B cell (primary cell): ENCODE results near the gene YBEY. TPM values are rescaled to one million over a fixed set of nuclear protein-coding genes. Genes with fewer than 3 reads are reported as not detected.
A peak's percentile ranks its signal among the peaks of the same experiment; 100 is the strongest.

Experiments used
- ATAC-seq: fragments of 200-7000 bp; cut with Tn5 transposase; one replicate; pipeline ENCODE4 v1.10.0; 2021; ENCODE audit warnings: low read depth, mild to moderate bottlenecking, moderate number of reproducible peaks, moderate library complexity
- CTCF ChIA-PET: fragments of 350-600 bp; sonication (Branson Sonifier 250); formaldehyde crosslinking; loops from one replicate; lab custom pipeline; 2021; ENCODE audit warnings: antibody characterized with exemption, inconsistent platforms; lab: Charles Lee
- POLR2A ChIA-PET: fragments of 350-600 bp; sonication (Branson Sonifier 250); formaldehyde crosslinking; loops from one replicate; lab custom pipeline; 2021; ENCODE audit warnings: antibody characterized with exemption; lab: Charles Lee
- DNase-seq: peaks from one replicate; pipeline ENCODE4 v3.0.0; 2013
- H2AFZ ChIP-seq: 2 replicates; pipeline ENCODE4 v1.6.1; 2012; ENCODE audit warnings: mild to moderate bottlenecking, low read depth, low read length; ENCODE audit not compliant: insufficient read depth, poor library complexity, severe bottlenecking
- H3K27ac ChIP-seq, 2 donors: 1 replicate in 1 of 2; 2 replicates in 1 of 2; pipeline ENCODE4 v1.5.1; 2012 to 2013; ENCODE audit warnings: low read length in 2 of 2, mild to moderate bottlenecking in 2 of 2, moderate library complexity in 1 of 2
- H3K27me3 ChIP-seq, 4 experiments: fragments of 200-600 bp in 1 of 4; sonication (generic) in 1 of 4; replicated peaks in 1 of 4; 1 replicate in 2 of 4; 2 replicates in 2 of 4; pipeline versions ENCODE4 v1.6.1 to v1.7.0; 2013 to 2016; ENCODE audit warnings: low read length in 3 of 4, mild to moderate bottlenecking in 2 of 4, mixed read lengths in 1 of 4, moderate library complexity in 1 of 4; ENCODE audit not compliant: insufficient read depth in 4 of 4, control insufficient read depth in 3 of 4; ENCODE audit errors: control extremely low read depth in 1 of 4
- H3K36me3 ChIP-seq, 2 experiments: replicated peaks in 1 of 2; 1 replicate in 1 of 2; 2 replicates in 1 of 2; pipeline versions ENCODE4 v1.6.1 to v1.7.1; 2013; ENCODE audit warnings: low read length in 1 of 2; ENCODE audit not compliant: insufficient read depth in 2 of 2, control insufficient read depth in 1 of 2; ENCODE audit errors: control extremely low read depth in 1 of 2, extremely low read depth in 1 of 2
- H3K4me1 ChIP-seq, 2 donors: fragments of 200-600 bp in 1 of 2; sonication (generic) in 1 of 2; 1 replicate in 1 of 2; 2 replicates in 1 of 2; pipeline versions ENCODE4 v1.5.1 to v1.6.1; 2013 to 2017; ENCODE audit warnings: low read length in 2 of 2; ENCODE audit not compliant: control insufficient read depth in 2 of 2, insufficient read depth in 2 of 2
- H3K4me2 ChIP-seq: replicated peaks from 2 replicates; pipeline ENCODE3; 2012; ENCODE audit warnings: mild to moderate bottlenecking, low read depth, low read length; ENCODE audit not compliant: poor library complexity, severe bottlenecking
- H3K4me3 ChIP-seq, 5 experiments: fragments of 200-600 bp in 1 of 5; sonication (generic) in 1 of 5; 1 replicate in 3 of 5; 2 replicates in 2 of 5; pipeline versions ENCODE4 v1.5.1 to v1.7.0; 2011 to 2016; ENCODE audit warnings: low read length in 4 of 5, mild to moderate bottlenecking in 4 of 5, low read depth in 2 of 5, control low read depth in 1 of 5, moderate library complexity in 1 of 5; ENCODE audit not compliant: insufficient read depth in 1 of 5; ENCODE audit errors: control extremely low read depth in 1 of 5, extremely low read depth in 1 of 5
- H3K79me2 ChIP-seq: fragments of 200-600 bp; sonication (generic); one replicate; pipeline ENCODE4 v1.6.0; 2016; ENCODE audit warnings: low read length; ENCODE audit not compliant: control insufficient read depth, insufficient read depth
- H3K9ac ChIP-seq: fragments of 200-600 bp; sonication (generic); 2 replicates; pipeline ENCODE4 v1.6.1; 2017; ENCODE audit warnings: mild to moderate bottlenecking, low read length, moderate library complexity
- H3K9me3 ChIP-seq, 3 donors: one replicate each; pipeline versions ENCODE4 v1.6.1 to v1.7.1; 2013; ENCODE audit warnings: low read length in 2 of 3; ENCODE audit not compliant: control insufficient read depth in 2 of 3, insufficient read depth in 1 of 3; ENCODE audit errors: control extremely low read depth in 1 of 3
- H4K20me1 ChIP-seq: 2 replicates; pipeline ENCODE4 v1.6.0; 2012; ENCODE audit warnings: mild to moderate bottlenecking, low read length; ENCODE audit not compliant: insufficient read depth, control insufficient read depth, poor library complexity, severe bottlenecking
- H3K27ac Mint-ChIP-seq: one replicate; pipeline ENCODE4 v1.8.0; 2021; ENCODE audit warnings: mixed read lengths
- H3K27me3 Mint-ChIP-seq: one replicate; pipeline ENCODE4 v1.8.0; 2021; ENCODE audit warnings: mixed read lengths
- H3K4me1 Mint-ChIP-seq: one replicate; pipeline ENCODE4 v1.8.0; 2021; ENCODE audit warnings: mixed read lengths
- H3K4me3 Mint-ChIP-seq: one replicate; pipeline ENCODE4 v1.8.0; 2021; ENCODE audit warnings: mixed read lengths
- H3K9me3 Mint-ChIP-seq: one replicate; pipeline ENCODE4 v1.8.0; 2022; ENCODE audit warnings: mixed read lengths; ENCODE audit not compliant: insufficient read depth
- EZH2 ChIP-seq: IDR thresholded peaks from 2 replicates; pipeline ENCODE4 v1.6.1; 2012; ENCODE audit warnings: borderline replicate concordance, low read depth, mild to moderate bottlenecking, moderate library complexity, low read length; ENCODE audit not compliant: insufficient read depth, poor library complexity, severe bottlenecking
- WGBS: methylation state at CpG from one replicate; pipeline ENCODE4 v1.1.5; 2013; ENCODE audit warnings: missing lambda C conversion rate; ENCODE audit not compliant: insufficient coverage; 5-methylcytosine and 5-hydroxymethylcytosine counted together
- intact Hi-C: fragments of 100-400 bp; cut with micrococcal nuclease; formaldehyde crosslinking; loops from one replicate; pipeline ENCODE4 v1.10.0; 2022
- polyA plus RNA-seq: library from polyadenylated mRNA; depleted of rRNA; stranded (reverse); fragments of >200 nt; gene quantifications from 2 replicates; pipeline ENCODE4 v1.2.3, GENCODE V29; 2012
- total RNA-seq, 2 donors: library from RNA; stranded (reverse); fragments of 120-200 nt in 1 of 2; gene quantifications; 1 replicate in 1 of 2; 2 replicates in 1 of 2; pipeline versions ENCODE4 v1.2.3 to v1.2.4, GENCODE V29; 2013 to 2022
- TF ChIP-seq, protein P1 (sequence below): fragments of 200-600 bp; IDR thresholded peaks from one replicate; pipeline ENCODE4 v1.8.0; 2022; ENCODE audit warnings: antibody characterized with exemption, mild to moderate bottlenecking

Gene YBEY
- total and polyA plus RNA-seq, 2 donors (not counting 1 experiment from before 2014, with no cell fraction given) = 15.0 to 21.6 TPM

DNA sequence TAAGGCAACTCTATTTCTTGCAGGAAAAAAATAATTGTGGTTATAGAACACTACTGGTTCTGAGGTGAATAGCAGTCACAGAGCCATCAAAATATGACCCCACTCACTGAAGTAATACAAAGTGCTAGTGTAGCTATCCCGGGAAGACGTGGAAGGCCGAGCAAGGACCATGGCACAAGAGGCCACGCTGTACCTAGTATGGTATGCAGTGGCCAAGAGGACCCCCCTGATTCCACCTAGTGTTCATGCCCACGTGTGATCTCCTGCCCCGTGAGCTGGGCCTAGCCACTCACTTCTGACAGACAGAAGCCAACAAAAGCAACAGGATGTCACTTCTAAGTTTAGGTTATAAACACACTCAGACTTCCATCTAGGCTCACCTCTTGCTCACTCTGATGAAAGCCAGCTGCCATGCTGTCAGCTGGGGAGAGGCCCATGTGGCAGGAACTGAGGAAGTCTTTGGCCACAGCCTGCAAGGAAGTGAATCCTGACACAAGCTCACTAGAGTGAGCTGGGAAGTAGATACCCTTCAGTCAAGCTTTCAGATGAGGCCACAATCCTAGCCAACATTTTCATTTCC, 35.9 kb upstream of the YBEY start:
- Histone ChIP-seq H3K36me3 (peaks cover 4 to 84% of the 10 kb centered on the region in 2 experiments), H3K9ac (no peak overlapping the region), H3K4me3 (no peak overlapping the region), H3K27me3 (no peaks in the 10 kb centered on the region), H4K20me1 (peaks cover 9% of the 10 kb centered on the region), H3K4me1 (peaks cover 17 to 25% of the 10 kb centered on the region in 2 donors), H3K27ac (no peak overlapping the region), H3K9me3 (no peaks in the 10 kb centered on the region), H3K79me2 (peaks cover 16% of the 10 kb centered on the region), H2AFZ (no peak overlapping the region), H3K4me2 (no peak overlapping the region)
- Mint-ChIP-seq H3K27ac (peak overlapping the region; percentile 57), H3K9me3 (no peaks in the 10 kb centered on the region), H3K27me3 (no peaks in the 10 kb centered on the region), H3K4me1 (peaks cover 35% of the 10 kb centered on the region), H3K4me3 (no peak overlapping the region)
- intact Hi-C loops = no loop called here
- ChIA-PET POLR2A (no interaction called here), CTCF (interaction anchor here (1.4 to 1.5 kb wide), 2 partner anchors 10 to 75 kb away, joined by 4 to 5 read pairs; a partner anchor contains a TSS)
- 67% methylated on average over 2 of the region's 6 CpGs for WGBS
- ATAC-seq (no peak), DNase-seq (no peak)
- TF ChIP-seq, protein P1, sequence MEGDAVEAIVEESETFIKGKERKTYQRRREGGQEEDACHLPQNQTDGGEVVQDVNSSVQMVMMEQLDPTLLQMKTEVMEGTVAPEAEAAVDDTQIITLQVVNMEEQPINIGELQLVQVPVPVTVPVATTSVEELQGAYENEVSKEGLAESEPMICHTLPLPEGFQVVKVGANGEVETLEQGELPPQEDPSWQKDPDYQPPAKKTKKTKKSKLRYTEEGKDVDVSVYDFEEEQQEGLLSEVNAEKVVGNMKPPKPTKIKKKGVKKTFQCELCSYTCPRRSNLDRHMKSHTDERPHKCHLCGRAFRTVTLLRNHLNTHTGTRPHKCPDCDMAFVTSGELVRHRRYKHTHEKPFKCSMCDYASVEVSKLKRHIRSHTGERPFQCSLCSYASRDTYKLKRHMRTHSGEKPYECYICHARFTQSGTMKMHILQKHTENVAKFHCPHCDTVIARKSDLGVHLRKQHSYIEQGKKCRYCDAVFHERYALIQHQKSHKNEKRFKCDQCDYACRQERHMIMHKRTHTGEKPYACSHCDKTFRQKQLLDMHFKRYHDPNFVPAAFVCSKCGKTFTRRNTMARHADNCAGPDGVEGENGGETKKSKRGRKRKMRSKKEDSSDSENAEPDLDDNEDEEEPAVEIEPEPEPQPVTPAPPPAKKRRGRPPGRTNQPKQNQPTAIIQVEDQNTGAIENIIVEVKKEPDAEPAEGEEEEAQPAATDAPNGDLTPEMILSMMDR = no peak
- no peak for TF ChIP-seq EZH2

DNA sequence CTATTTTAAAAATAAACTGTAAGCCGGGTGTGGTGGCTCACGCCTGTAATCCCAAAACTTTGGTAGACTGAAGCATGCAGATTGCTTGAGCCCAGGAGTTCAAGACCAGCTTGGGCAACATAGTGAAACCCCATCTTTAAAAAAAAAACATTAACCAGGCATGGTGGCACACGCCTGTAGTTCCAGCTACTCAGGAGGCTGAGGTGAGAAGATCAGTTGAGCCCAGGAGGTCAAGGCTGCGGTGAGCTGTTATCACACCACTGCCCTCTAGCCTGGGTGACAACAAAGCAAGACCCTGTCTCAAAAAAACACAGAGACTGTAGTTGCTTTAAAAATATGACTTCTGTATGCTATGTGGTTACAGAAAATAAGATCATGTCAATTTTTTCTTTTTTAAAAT, 33.3 kb upstream of the YBEY start:
- H2AFZ ChIP-seq = no peak overlapping the region
- H3K9ac ChIP-seq = no peak overlapping the region
- no peak overlapping the region for H3K4me3 ChIP-seq
- no peak overlapping the region for H3K4me2 ChIP-seq
- DNase-seq (no peak), ATAC-seq (no peak)
- no peaks in the 10 kb centered on the region for H3K9me3 ChIP-seq
- CTCF ChIA-PET = interaction anchor here (0.6 to 0.7 kb wide), 2 partner anchors 18 to 1859 kb away, joined by 4 read pairs; no protein-coding TSS in a partner anchor
- H3K27me3 Mint-ChIP-seq = no peaks in the 10 kb centered on the region
- no peak overlapping the region for H3K4me3 Mint-ChIP-seq
- H3K9me3 Mint-ChIP-seq = no peaks in the 10 kb centered on the region
- H3K4me1 Mint-ChIP-seq = peaks cover 35% of the 10 kb centered on the region
- WGBS = no CpG with 5 or more reads among the region's 4 CpGs
- TF ChIP-seq, protein P1 = no peak
- no peak for TF ChIP-seq EZH2
- intact Hi-C loops = no loop called here
- no peaks in the 10 kb centered on the region for H4K20me1 ChIP-seq
- H3K4me1 ChIP-seq = peaks cover 17 to 25% of the 10 kb centered on the region in 2 donors
- peaks cover 1 to 85% of the 10 kb centered on the region in 2 experiments for H3K36me3 ChIP-seq
- peak overlapping the region; percentile 46 for H3K27ac Mint-ChIP-seq
- no peaks in the 10 kb centered on the region for H3K27me3 ChIP-seq
- peaks cover 22% of the 10 kb centered on the region for H3K79me2 ChIP-seq
- peak overlapping the region; percentile 62 to 87 for H3K27ac ChIP-seq
- POLR2A ChIA-PET = interaction anchor here (0.7 kb wide), 1 partner anchor 17 kb away, joined by 3 read pairs; no protein-coding TSS in a partner anchor
